ENCODE measurements around the gene C1QL1. TPM values are rescaled to one million over a fixed set of nuclear protein-coding genes. Genes with fewer than 3 reads are reported as not detected.

The C1QL1 gene
- total and polyA plus RNA-seq, 9 of the 15 experiments (the other 6 are each of a cell fraction or from before 2014, with no cell fraction given), result 0.07 to 0.12 (median 0.09) TPM; not detected in 6

- TF ChIP-seq NFIC (IDR thresholded peaks at IDR 0.05) (0 out of 2 replicates have a peak, but pooled peaks have one; percentile 37), FIP1L1 (IDR thresholded peaks at IDR 0.05; ENCODE audit: low read depth, low read length, poor library complexity, severe bottlenecking) (peak; percentile 37), SMAD4 (CRISPR knock-in tag; conservative IDR thresholded peaks at IDR 0.05) (peak; percentile 70; the same call in 1 of the 2 replicates), HNRNPUL1 (IDR thresholded peaks at IDR 0.05; ENCODE audit: low read length) (no peak), GMEB1 (CRISPR knock-in tag; IDR thresholded peaks at IDR 0.05) (peak; percentile 22; the same call in 1 of the 2 replicates), GABPB1 (CRISPR knock-in tag; IDR thresholded peaks at IDR 0.05) (peak; percentile 86), PCBP1 (IDR thresholded peaks at IDR 0.05; ENCODE audit: low read depth, low read length, poor library complexity, severe bottlenecking) (peak; percentile 73), CC2D1A (IDR thresholded peaks at IDR 0.05) (peak; percentile 64), RFX1 (IDR thresholded peaks at IDR 0.05) (peak; percentile 83), DIDO1 (tag; IDR thresholded peaks at IDR 0.05; ENCODE audit: low read depth) (no peak), FOXM1 (IDR thresholded peaks at IDR 0.05; ENCODE audit: low read depth) (peak; percentile 100), FOXM1 (CRISPR knock-in tag; IDR thresholded peaks at IDR 0.05; ENCODE audit: low read depth) (peak; percentile 99), TSHZ1 (CRISPR knock-in tag; IDR thresholded peaks at IDR 0.05) (peak; percentile 22; the same call in 1 of the 2 replicates), POLR2B (IDR thresholded peaks at IDR 0.05; ENCODE audit: low read depth, partially characterized antibody) (peak; percentile 96), CREBBP (IDR thresholded peaks at IDR 0.05; ENCODE audit: low read depth, low read length) (no peak), CEBPB (tag; IDR thresholded peaks at IDR 0.05) (peak; percentile 85), GABPB2 (CRISPR knock-in tag; conservative IDR thresholded peaks at IDR 0.05) (no peak), CREB1 (IDR thresholded peaks at IDR 0.05) (no peak; the same call in 1 of the 2 replicates), CREB1 (CRISPR knock-in tag; IDR thresholded peaks at IDR 0.05) (no peak), RNF2 (IDR thresholded peaks at IDR 0.05) (peak; percentile 27; the same call in 1 of the 2 replicates), BRD4 (IDR thresholded peaks at IDR 0.05) (0 out of 2 replicates have a peak, but pooled peaks have one; percentile 55), ZNF174 (CRISPR knock-in tag; IDR thresholded peaks at IDR 0.05) (no peak), ZNF175 (CRISPR knock-in tag; IDR thresholded peaks at IDR 0.05; ENCODE audit: low read depth) (peak; percentile 62; the same call in 1 of the 2 replicates), BRF1 (IDR thresholded peaks at IDR 0.05; ENCODE audit: borderline replicate concordance, extremely low read depth, insufficient read length) (no peak), HNRNPK (IDR thresholded peaks at IDR 0.05; ENCODE audit: low read depth, low read length, poor library complexity, severe bottlenecking) (no peak), STAT5A (IDR thresholded peaks at IDR 0.05; ENCODE audit: borderline replicate concordance, low read length) (no peak)
Observed at GRCh38 chr17:44947461-44948314, 20.4 kb downstream of the C1QL1 start, which contains the start of gene KIF18B (continued).

Measured in K562 (cell line).